Colonic mucosa (tissue), 4 donors: ENCODE measurements around the gene CREB3L4. TPM values are rescaled to one million over a fixed set of nuclear protein-coding genes. Genes with fewer than 3 reads are reported as not detected.

ENCODE experiments used
- DNase-seq: peaks from one replicate; pipeline ENCODE4 v3.0.0-alpha.2; 2020
- H3K27ac ChIP-seq: fragments of 200-600 bp; one replicate; pipeline ENCODE4 v1.8.0; 2021
- H3K27me3 ChIP-seq: fragments of 200-600 bp; one replicate; pipeline ENCODE4 v1.8.0; 2021
- H3K36me3 ChIP-seq: fragments of 200-600 bp; one replicate; pipeline ENCODE4 v1.8.0; 2021
- H3K4me1 ChIP-seq: fragments of 200-600 bp; one replicate; pipeline ENCODE4 v1.8.0; 2021; ENCODE audit warnings: mild to moderate bottlenecking
- H3K4me3 ChIP-seq: fragments of 200-600 bp; one replicate; pipeline ENCODE4 v1.8.0; 2021
- H3K9ac ChIP-seq, 2 donors: one replicate each; pipeline ENCODE4 v1.7.0; 2013; ENCODE audit warnings: control low read depth in 2 of 2, low read depth in 2 of 2, low read length in 2 of 2
- H3K9me3 ChIP-seq: fragments of 200-600 bp; one replicate; pipeline ENCODE4 v1.8.0; 2021
- CTCF ChIP-seq: fragments of 200-600 bp; IDR thresholded peaks from one replicate; pipeline ENCODE4 v1.8.0; 2022; ENCODE audit warnings: antibody characterized with exemption, mild to moderate bottlenecking
- intact Hi-C: fragments of 100-400 bp; cut with DNase I; formaldehyde crosslinking; loops from one replicate; pipeline ENCODE4 v1.14.1; 2022
- total RNA-seq, 2 donors: library from RNA; stranded (reverse); fragmentation: NEBNext Ultra II Directional in 1 of 2; extraction: Animal tissue kit (Norgen Biotek cat#: 25700) in 1 of 2; gene quantifications; one replicate each; pipeline ENCODE4 v1.2.1, GENCODE V29; 2021
- donor health status: healthy.
- donor health status: DM: no; HTN: no; CAD: no.
- donor health status: DM: no; HTN: no; CAD: no.

CREB3L4 gene
- total RNA-seq, 2 donors from 2014 or later: 19.0 to 37.1 TPM

- intact Hi-C loops: no loop called here
- H3K27me3 ChIP-seq: no peaks in the 10 kb centered on the region
- TF ChIP-seq CTCF: no peak
- no peaks in the 10 kb centered on the region for H3K36me3 ChIP-seq
- peak overlapping the region in 1 of 2 donors; percentile 12 for H3K9ac ChIP-seq
- H3K9me3 ChIP-seq: no peaks in the 10 kb centered on the region
- H3K27ac ChIP-seq: peak overlapping the region; percentile 12
- H3K4me1 ChIP-seq: peaks cover 2% of the 10 kb centered on the region
- no peak overlapping the region for H3K4me3 ChIP-seq
- no peak for DNase-seq
These were observed 38.8 kb upstream of the CREB3L4 start for GRCh38 chr1:153928791-153929341.

GRCh38 chr1:153929426-153929825 lies 38.3 kb upstream of the CREB3L4 start:
- Histone ChIP-seq H3K4me3 (no peak overlapping the region), H3K9me3 (no peaks in the 10 kb centered on the region), H3K27me3 (no peaks in the 10 kb centered on the region), H3K4me1 (no peaks in the 10 kb centered on the region), H3K36me3 (no peaks in the 10 kb centered on the region), H3K9ac (no peak overlapping the region), H3K27ac (no peak overlapping the region)
- intact Hi-C loops: no loop called here
- TF ChIP-seq CTCF: no peak
- no peak for DNase-seq

GRCh38 chr1:153929981-153930948 lies 37.4 kb upstream of the CREB3L4 start:
- no peak for DNase-seq
- no peak overlapping the region for H3K9ac ChIP-seq
- no peak overlapping the region for H3K27ac ChIP-seq
- peaks cover 1% of the 10 kb centered on the region for H3K36me3 ChIP-seq
- no peak overlapping the region for H3K4me3 ChIP-seq
- H3K27me3 ChIP-seq: no peaks in the 10 kb centered on the region
- no peaks in the 10 kb centered on the region for H3K9me3 ChIP-seq
- TF ChIP-seq CTCF: no peak
- intact Hi-C loops: no loop called here
- no peaks in the 10 kb centered on the region for H3K4me1 ChIP-seq

GRCh38 chr1:153932156-153933131 lies 35.3 kb upstream of the CREB3L4 start:
- H3K9me3 ChIP-seq: no peaks in the 10 kb centered on the region
- intact Hi-C loops: no loop called here
- H3K4me1 ChIP-seq: no peaks in the 10 kb centered on the region
- H3K4me3 ChIP-seq: no peak overlapping the region
- TF ChIP-seq CTCF: no peak
- no peak overlapping the region for H3K9ac ChIP-seq
- H3K27ac ChIP-seq: no peak overlapping the region
- DNase-seq: no peak
- H3K27me3 ChIP-seq: no peaks in the 10 kb centered on the region
- peaks cover 14% of the 10 kb centered on the region for H3K36me3 ChIP-seq

- TF ChIP-seq CTCF: no peak
- H3K9me3 ChIP-seq: no peaks in the 10 kb centered on the region
- peaks cover 14% of the 10 kb centered on the region for H3K36me3 ChIP-seq
- intact Hi-C loops: no loop called here
- no peak overlapping the region for H3K9ac ChIP-seq
- no peak overlapping the region for H3K4me3 ChIP-seq
- H3K27me3 ChIP-seq: no peaks in the 10 kb centered on the region
- H3K27ac ChIP-seq: no peak overlapping the region
- DNase-seq: no peak
- H3K4me1 ChIP-seq: no peaks in the 10 kb centered on the region
These were observed 34.3 kb upstream of the CREB3L4 start for GRCh38 chr1:153933430-153933829.
